Chondrocyte (in vitro differentiated cells): ENCODE measurements around the gene SLFN12. TPM values are rescaled to one million over a fixed set of nuclear protein-coding genes. Genes with fewer than 3 reads are reported as not detected.
"Not testable (repeated sequence)": the region's sequence is repeated elsewhere in the genome, so short reads cannot be mapped to it uniquely, and the experiment has no call there.

Experiments used
- DNase-seq: peaks from one replicate; pipeline ENCODE4 v3.0.0; 2021; ENCODE audit warnings: mixed read lengths, low spot score
- H3K27ac Mint-ChIP-seq: one replicate; pipeline ENCODE4 v1.8.0; 2021; ENCODE audit warnings: mild to moderate bottlenecking, moderate library complexity, mixed read lengths; ENCODE audit not compliant: unreplicated experiment
- H3K27me3 Mint-ChIP-seq: 2 replicates; pipeline ENCODE4 v1.8.0; 2021; ENCODE audit warnings: low read depth, mixed read lengths
- H3K36me3 Mint-ChIP-seq: 2 replicates; pipeline ENCODE4 v1.8.0; 2021; ENCODE audit warnings: low read depth, mixed read lengths
- H3K4me1 Mint-ChIP-seq: 2 replicates; pipeline ENCODE4 v1.8.0; 2021; ENCODE audit warnings: low read depth, mild to moderate bottlenecking, mixed read lengths
- H3K4me3 Mint-ChIP-seq: one replicate; pipeline ENCODE4 v1.8.0; 2021; ENCODE audit warnings: mild to moderate bottlenecking, moderate library complexity, mixed read lengths; ENCODE audit not compliant: unreplicated experiment
- H3K9me3 Mint-ChIP-seq: 2 replicates; pipeline ENCODE4 v1.8.0; 2021; ENCODE audit warnings: low read depth, mixed read lengths
- CTCF ChIP-seq: fragments of 200-600 bp; sonication (generic); IDR thresholded peaks from 2 replicates; pipeline ENCODE4 v1.5.0; 2021; ENCODE audit warnings: antibody characterized with exemption, mild to moderate bottlenecking, moderate library complexity
- total RNA-seq: library from RNA; stranded (reverse); gene quantifications from 3 replicates; pipeline ENCODE4 v1.2.1, GENCODE V29; 2021

SLFN12 gene
- total RNA-seq, 1 donor from 2014 or later, result 10.5 TPM

- Mint-ChIP-seq H3K36me3 (no peaks in the 10 kb centered on the region), H3K27ac (no peak overlapping the region), H3K27me3 (peaks cover 39% of the 10 kb centered on the region), H3K9me3 (peaks cover 11% of the 10 kb centered on the region), H3K4me1 (no peaks in the 10 kb centered on the region), H3K4me3 (no peak overlapping the region)
- no peak for TF ChIP-seq CTCF
- DNase-seq, result no peak
Observed at GRCh38 chr17:35467824-35468223, 35.5 kb upstream of the SLFN12 start.

- H3K4me1 Mint-ChIP-seq, result peaks cover 4% of the 10 kb centered on the region
- H3K36me3 Mint-ChIP-seq, result peaks cover 5% of the 10 kb centered on the region
- peaks cover 58% of the 10 kb centered on the region for H3K27me3 Mint-ChIP-seq
- DNase-seq, result no peak
- H3K9me3 Mint-ChIP-seq, result peaks cover 6% of the 10 kb centered on the region
- no peak for TF ChIP-seq CTCF
- H3K4me3 Mint-ChIP-seq, result peak overlapping the region; percentile 33
- no peak overlapping the region for H3K27ac Mint-ChIP-seq
Observed at GRCh38 chr17:35460354-35460851, 28.1 kb upstream of the SLFN12 start.

- H3K4me1 Mint-ChIP-seq, DNase-seq, H3K27ac Mint-ChIP-seq, H3K9me3 Mint-ChIP-seq, H3K36me3 Mint-ChIP-seq, H3K4me3 Mint-ChIP-seq: not testable (repeated sequence)
- H3K27me3 Mint-ChIP-seq, result peaks cover 39% of the 10 kb centered on the region
Observed at GRCh38 chr17:35454035-35454434, 21.7 kb upstream of the SLFN12 start.

- Mint-ChIP-seq H3K4me3 (no peak overlapping the region), H3K36me3 (no peaks in the 10 kb centered on the region), H3K9me3 (peaks cover 5% of the 10 kb centered on the region), H3K4me1 (peaks cover 8% of the 10 kb centered on the region), H3K27me3 (peaks cover 32% of the 10 kb centered on the region), H3K27ac (no peak overlapping the region)
- TF ChIP-seq CTCF, result no peak
- no peak for DNase-seq
Observed at GRCh38 chr17:35453171-35453570, 20.9 kb upstream of the SLFN12 start.

DNA sequence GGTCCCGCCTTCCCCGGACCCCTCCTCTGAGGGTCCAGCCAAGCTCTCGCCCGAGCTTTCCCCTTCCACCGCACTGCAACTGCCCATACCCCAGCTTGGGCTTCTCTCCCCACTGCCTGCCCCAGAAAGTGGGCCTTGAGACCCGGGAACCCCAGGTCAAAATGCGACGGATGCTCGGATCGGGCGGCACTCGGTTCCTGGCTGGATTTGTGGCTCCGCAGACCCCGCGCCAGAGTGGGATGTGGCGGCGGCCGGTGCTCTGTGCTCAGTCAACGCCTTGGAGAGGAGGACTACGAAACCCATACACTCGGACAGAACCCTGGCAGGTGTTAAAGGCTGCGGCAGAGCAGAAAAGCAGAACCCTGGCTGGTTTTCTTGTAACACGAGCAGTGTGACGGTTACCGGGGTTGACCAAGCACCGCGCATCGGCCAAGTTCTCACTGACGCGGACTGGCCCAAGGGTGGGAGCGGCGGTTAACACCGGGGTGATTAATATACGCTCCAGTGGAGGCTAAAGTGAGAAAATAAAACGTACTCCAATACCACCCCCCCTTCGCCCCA is 17.2 kb upstream of the SLFN12 start:
- H3K4me1 Mint-ChIP-seq, result peaks cover 12% of the 10 kb centered on the region
- TF ChIP-seq CTCF, result no peak
- H3K36me3 Mint-ChIP-seq, result no peaks in the 10 kb centered on the region
- no peak for DNase-seq
- H3K27ac Mint-ChIP-seq, result no peak overlapping the region
- peaks cover 16% of the 10 kb centered on the region for H3K27me3 Mint-ChIP-seq
- H3K4me3 Mint-ChIP-seq, result peak overlapping the region; percentile 59
- H3K9me3 Mint-ChIP-seq, result peaks cover 2% of the 10 kb centered on the region

DNA sequence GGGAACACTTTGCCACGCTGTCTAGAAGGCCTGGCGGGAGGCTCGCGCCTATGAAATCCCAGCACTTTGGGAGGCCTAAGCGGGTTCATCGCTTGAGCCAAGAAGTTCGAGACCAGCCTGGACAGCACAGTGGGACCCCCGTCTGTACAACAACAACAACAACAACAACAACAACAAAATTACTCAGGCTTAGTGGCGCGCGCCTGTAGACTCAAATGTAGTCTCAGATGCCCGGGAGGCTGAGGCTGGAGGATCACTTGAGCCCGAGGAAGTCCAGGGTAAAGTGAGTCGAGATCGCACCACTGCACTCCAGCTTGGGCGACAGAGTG is 16.6 kb upstream of the SLFN12 start:
- peaks cover 2% of the 10 kb centered on the region for H3K9me3 Mint-ChIP-seq
- no peak overlapping the region for H3K27ac Mint-ChIP-seq
- H3K4me1 Mint-ChIP-seq, result peaks cover 12% of the 10 kb centered on the region
- H3K36me3 Mint-ChIP-seq, result no peaks in the 10 kb centered on the region
- no peak for DNase-seq
- no peak for TF ChIP-seq CTCF
- H3K4me3 Mint-ChIP-seq, result peak overlapping the region; percentile 73
- peaks cover 16% of the 10 kb centered on the region for H3K27me3 Mint-ChIP-seq
